ENCODE results near the gene TIGAR.
A peak's percentile ranks its signal among the peaks of the same experiment; 100 is the strongest.

The TIGAR gene

GRCh38 chr12:4308334-4308950, 12.6 kb upstream of the TIGAR start:
- DNase-seq, result no peak

- no peak for DNase-seq
Observed at GRCh38 chr12:4311776-4312175, 9.2 kb upstream of the TIGAR start.

GRCh38 chr12:4312251-4312650, 8.8 kb upstream of the TIGAR start:
- no peak for DNase-seq

- DNase-seq, result no peak
Observed at GRCh38 chr12:4320497-4320852, 538 bp upstream of the TIGAR start.

GRCh38 chr12:4322726-4323125, 1.7 kb downstream of the TIGAR start:
- DNase-seq, result no peak

- no peak for DNase-seq
Observed at GRCh38 chr12:4323396-4323795, 2.4 kb downstream of the TIGAR start.

- DNase-seq, result no peak
Observed at GRCh38 chr12:4324366-4324765, 3.4 kb downstream of the TIGAR start.

GRCh38 chr12:4325966-4326365, 5.0 kb downstream of the TIGAR start:
- DNase-seq, result no peak

- no peak for DNase-seq
Observed at GRCh38 chr12:4327293-4327692, 6.3 kb downstream of the TIGAR start.

- no peak for DNase-seq
Observed at GRCh38 chr12:4330203-4330602, 9.2 kb downstream of the TIGAR start.

GRCh38 chr12:4331221-4331620, 10.2 kb downstream of the TIGAR start:
- DNase-seq, result no peak

- DNase-seq, result no peak
Observed at GRCh38 chr12:4331842-4332241, 10.8 kb downstream of the TIGAR start.

- DNase-seq, result no peak
Observed at GRCh38 chr12:4346931-4347330, 25.9 kb downstream of the TIGAR start.

- peak; percentile 3 for DNase-seq
Observed at GRCh38 chr12:4353785-4354208, 32.8 kb downstream of the TIGAR start.

- DNase-seq, result no peak
Observed at GRCh38 chr12:4355156-4356040, 34.4 kb downstream of the TIGAR start.

GRCh38 chr12:4356041-4356327, 35.0 kb downstream of the TIGAR start:
- DNase-seq, result peak; percentile 24

GRCh38 chr12:4366090-4366489, 45.1 kb downstream of the TIGAR start:
- no peak for DNase-seq

GRCh38 chr12:4369548-4369947, 48.5 kb downstream of the TIGAR start:
- no peak for DNase-seq

- no peak for DNase-seq
Observed at GRCh38 chr12:4370265-4370664, 49.3 kb downstream of the TIGAR start.

GRCh38 chr12:4372653-4373052, 51.6 kb downstream of the TIGAR start:
- DNase-seq, result no peak

GRCh38 chr12:4375449-4375848, 54.4 kb downstream of the TIGAR start:
- no peak for DNase-seq

GRCh38 chr12:4378772-4379171, 57.8 kb downstream of the TIGAR start:
- DNase-seq, result no peak

GRCh38 chr12:4379405-4379804, 58.4 kb downstream of the TIGAR start, which contains the start of gene FGF23:
FGF23 (minus strand) TSS chr12:4379712; CDS start chr12:4379582, 130 bp downstream.
- DNase-seq, result no peak

- DNase-seq, result no peak
Observed at GRCh38 chr12:4380332-4380731, 59.3 kb downstream of the TIGAR start.

Data from stimulated activated CD4-positive, alpha-beta T cell treated with anti-CD3 and anti-CD28 coated beads, Interleukin-4, amount 100 ng/mL, for 1 hour (primary cell).